MCF 10A (cell line): ENCODE data around the gene MRPL14. TPM values are rescaled to one million over a fixed set of nuclear protein-coding genes. Genes with fewer than 3 reads are reported as not detected.

Source experiments
- BruUV-seq: library from RNA; stranded (reverse); fragments of 400-500 nt; replicated peaks from 2 replicates; lab custom pipeline; 2021; lab: Mats Ljungman, UMichigan
- CTCF ChIA-PET: fragments of 300-600 bp; sonication (Branson Sonifier 250); formaldehyde crosslinking; extraction: SDS; loops from one replicate; lab custom pipeline; 2021; ENCODE audit warnings: antibody characterized with exemption, inconsistent platforms; lab: Yijun Ruan, JAX
- POLR2A ChIA-PET: fragments of 300-600, 350-650 bp; sonication (Branson Sonifier 250); formaldehyde crosslinking; extraction: SDS; loops from one replicate; lab custom pipeline; 2020; ENCODE audit warnings: antibody characterized with exemption, inconsistent platforms; lab: Yijun Ruan, JAX
- DNase-seq: peaks from one replicate; pipeline ENCODE4 v3.0.0-alpha.2; 2018; ENCODE audit not compliant: unreplicated experiment
- H3K27ac Mint-ChIP-seq: one replicate; pipeline ENCODE4 v1.8.0; 2022; ENCODE audit warnings: mild to moderate bottlenecking, low read depth, mixed read lengths; ENCODE audit not compliant: unreplicated experiment
- H3K27me3 Mint-ChIP-seq: one replicate; pipeline ENCODE4 v1.8.0; 2022; ENCODE audit warnings: mixed read lengths; ENCODE audit not compliant: insufficient read depth, unreplicated experiment
- H3K36me3 Mint-ChIP-seq: one replicate; pipeline ENCODE4 v1.8.0; 2022; ENCODE audit warnings: mild to moderate bottlenecking, moderate library complexity, mixed read lengths; ENCODE audit not compliant: insufficient read depth, unreplicated experiment
- H3K4me1 Mint-ChIP-seq: one replicate; pipeline ENCODE4 v1.8.0; 2022; ENCODE audit warnings: mixed read lengths; ENCODE audit not compliant: insufficient read depth, unreplicated experiment
- H3K4me3 Mint-ChIP-seq: one replicate; pipeline ENCODE4 v1.8.0; 2022; ENCODE audit warnings: mild to moderate bottlenecking, moderate library complexity, mixed read lengths; ENCODE audit not compliant: unreplicated experiment
- H3K9me3 Mint-ChIP-seq: one replicate; pipeline ENCODE4 v1.8.0; 2022; ENCODE audit warnings: mixed read lengths; ENCODE audit not compliant: unreplicated experiment
- intact Hi-C: fragments of 100-400 bp; cut with micrococcal nuclease; formaldehyde crosslinking; loops from 2 replicates; pipeline ENCODE4 v1.14.1; 2022
- total RNA-seq: library from RNA; stranded (reverse); gene quantifications from 2 replicates; pipeline ENCODE4 v1.2.3, GENCODE V29; 2022
- TF ChIP-seq, protein P1 (sequence below): fragments of 200-600 bp; IDR thresholded peaks from one replicate; pipeline ENCODE4 v1.8.0; 2022; ENCODE audit warnings: antibody characterized with exemption, mild to moderate bottlenecking; ENCODE audit not compliant: unreplicated experiment

The MRPL14 gene
- total RNA-seq, 1 experiment from 2014 or later, result 66.8 TPM

DNA sequence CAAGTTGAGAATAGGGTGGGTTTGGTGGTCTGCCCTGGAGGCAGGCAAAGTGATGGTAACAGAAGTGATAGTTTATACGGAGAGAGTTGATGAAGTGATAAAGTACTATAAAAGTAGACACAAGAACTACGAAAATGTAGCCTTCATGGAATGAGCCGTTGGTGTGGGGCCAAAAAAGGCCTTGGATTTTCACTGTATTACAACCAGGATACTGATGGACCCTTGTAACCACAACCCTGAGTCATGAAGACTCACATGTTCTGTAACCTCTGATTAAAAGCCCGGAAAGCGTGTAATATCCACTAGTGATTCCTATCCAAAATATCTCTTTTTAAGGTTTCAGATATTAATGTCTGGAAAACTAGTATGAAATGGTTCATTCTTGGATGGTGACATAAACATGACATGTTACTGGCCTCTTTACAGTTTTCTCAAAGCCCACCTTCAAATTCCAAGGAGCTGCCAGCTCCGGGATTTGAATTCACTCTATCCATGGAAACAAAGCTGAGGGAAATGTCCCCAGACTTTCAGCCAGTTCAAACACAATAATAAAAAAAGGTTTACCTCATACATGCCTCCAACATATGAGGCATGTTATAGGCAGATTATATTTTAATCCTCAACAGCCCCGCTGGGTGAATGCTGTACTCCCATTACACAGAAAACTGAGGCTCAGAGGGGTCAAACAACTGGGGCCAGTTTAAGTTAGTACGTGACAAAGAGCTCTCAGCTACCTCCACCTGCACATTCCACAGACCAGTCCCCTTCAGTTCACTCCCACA lies 55.4 kb downstream of the MRPL14 start:
- no peaks in the 10 kb centered on the region for H3K36me3 Mint-ChIP-seq
- CTCF ChIA-PET, result interaction anchor here (0.6 to 3.9 kb wide), 6 partner anchors 9 to 404 kb away, joined by 3 to 72 read pairs (median 11); partner anchors contain the start of gene VEGFA
- BruUV-seq, result no TSS peak
- POLR2A ChIA-PET, result interaction anchor here (0.9 to 4.7 kb wide), 5 partner anchors 10 to 302 kb away, joined by 6 to 48 read pairs (median 15); partner anchors contain the start of gene VEGFA
- no peak overlapping the region for H3K27ac Mint-ChIP-seq
- intact Hi-C loops, result loop anchor here (5.0 kb wide), 1 partner anchor 215 kb away; no protein-coding TSS in a partner anchor
- no peaks in the 10 kb centered on the region for H3K9me3 Mint-ChIP-seq
- H3K27me3 Mint-ChIP-seq, result no peaks in the 10 kb centered on the region
- TF ChIP-seq, protein P1, sequence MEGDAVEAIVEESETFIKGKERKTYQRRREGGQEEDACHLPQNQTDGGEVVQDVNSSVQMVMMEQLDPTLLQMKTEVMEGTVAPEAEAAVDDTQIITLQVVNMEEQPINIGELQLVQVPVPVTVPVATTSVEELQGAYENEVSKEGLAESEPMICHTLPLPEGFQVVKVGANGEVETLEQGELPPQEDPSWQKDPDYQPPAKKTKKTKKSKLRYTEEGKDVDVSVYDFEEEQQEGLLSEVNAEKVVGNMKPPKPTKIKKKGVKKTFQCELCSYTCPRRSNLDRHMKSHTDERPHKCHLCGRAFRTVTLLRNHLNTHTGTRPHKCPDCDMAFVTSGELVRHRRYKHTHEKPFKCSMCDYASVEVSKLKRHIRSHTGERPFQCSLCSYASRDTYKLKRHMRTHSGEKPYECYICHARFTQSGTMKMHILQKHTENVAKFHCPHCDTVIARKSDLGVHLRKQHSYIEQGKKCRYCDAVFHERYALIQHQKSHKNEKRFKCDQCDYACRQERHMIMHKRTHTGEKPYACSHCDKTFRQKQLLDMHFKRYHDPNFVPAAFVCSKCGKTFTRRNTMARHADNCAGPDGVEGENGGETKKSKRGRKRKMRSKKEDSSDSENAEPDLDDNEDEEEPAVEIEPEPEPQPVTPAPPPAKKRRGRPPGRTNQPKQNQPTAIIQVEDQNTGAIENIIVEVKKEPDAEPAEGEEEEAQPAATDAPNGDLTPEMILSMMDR, result no peak
- DNase-seq, result peak; percentile 64
- peaks cover 25% of the 10 kb centered on the region for H3K4me1 Mint-ChIP-seq
- no peak overlapping the region for H3K4me3 Mint-ChIP-seq

DNA sequence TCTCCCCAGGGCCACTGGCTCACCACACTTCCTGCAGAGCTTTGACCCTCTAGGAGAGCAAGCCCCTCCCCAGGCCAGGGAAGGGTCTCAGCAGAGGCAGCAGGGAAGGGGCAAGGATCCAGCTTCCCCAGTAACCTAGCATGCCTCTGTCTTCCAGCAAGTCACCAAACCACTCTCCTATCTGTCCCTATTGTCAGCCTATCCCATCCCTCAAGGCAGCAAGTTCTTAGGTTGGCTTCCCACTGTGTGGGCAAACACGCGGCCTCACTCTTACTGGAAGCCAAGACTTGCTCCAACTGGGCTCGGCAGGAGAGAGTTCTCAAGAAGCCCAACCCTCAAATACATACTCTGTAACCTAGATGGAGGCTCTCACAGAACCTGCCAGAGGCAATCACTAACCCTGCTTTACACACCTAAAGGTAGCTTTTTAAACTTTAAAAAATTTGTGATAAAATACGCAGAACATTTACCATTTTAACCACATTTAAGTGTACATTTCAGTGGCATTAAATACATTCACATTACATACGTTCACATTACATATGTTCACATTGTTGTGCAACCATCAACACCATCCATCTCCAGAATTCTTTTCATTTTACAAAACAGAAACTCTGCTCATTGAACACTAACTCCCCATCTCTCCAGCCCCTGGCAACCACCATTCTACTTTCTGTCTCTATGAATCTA lies 58.5 kb downstream of the MRPL14 start:
- peaks cover 27% of the 10 kb centered on the region for H3K4me1 Mint-ChIP-seq
- H3K36me3 Mint-ChIP-seq, result no peaks in the 10 kb centered on the region
- H3K9me3 Mint-ChIP-seq, result no peaks in the 10 kb centered on the region
- intact Hi-C loops, result no loop called here
- ChIA-PET CTCF (interaction anchor here (2.4 kb wide), 1 partner anchor 295 kb away, joined by 14 read pairs; no protein-coding TSS in a partner anchor), POLR2A (interaction anchor here (0.7 kb wide), 2 partner anchors 58 to 379 kb away, joined by 3 read pairs; no protein-coding TSS in a partner anchor)
- TF ChIP-seq, protein P1, result no peak
- no peak overlapping the region for H3K4me3 Mint-ChIP-seq
- no peak for DNase-seq
- no peaks in the 10 kb centered on the region for H3K27me3 Mint-ChIP-seq
- no peak overlapping the region for H3K27ac Mint-ChIP-seq
- BruUV-seq, result no TSS peak

DNA sequence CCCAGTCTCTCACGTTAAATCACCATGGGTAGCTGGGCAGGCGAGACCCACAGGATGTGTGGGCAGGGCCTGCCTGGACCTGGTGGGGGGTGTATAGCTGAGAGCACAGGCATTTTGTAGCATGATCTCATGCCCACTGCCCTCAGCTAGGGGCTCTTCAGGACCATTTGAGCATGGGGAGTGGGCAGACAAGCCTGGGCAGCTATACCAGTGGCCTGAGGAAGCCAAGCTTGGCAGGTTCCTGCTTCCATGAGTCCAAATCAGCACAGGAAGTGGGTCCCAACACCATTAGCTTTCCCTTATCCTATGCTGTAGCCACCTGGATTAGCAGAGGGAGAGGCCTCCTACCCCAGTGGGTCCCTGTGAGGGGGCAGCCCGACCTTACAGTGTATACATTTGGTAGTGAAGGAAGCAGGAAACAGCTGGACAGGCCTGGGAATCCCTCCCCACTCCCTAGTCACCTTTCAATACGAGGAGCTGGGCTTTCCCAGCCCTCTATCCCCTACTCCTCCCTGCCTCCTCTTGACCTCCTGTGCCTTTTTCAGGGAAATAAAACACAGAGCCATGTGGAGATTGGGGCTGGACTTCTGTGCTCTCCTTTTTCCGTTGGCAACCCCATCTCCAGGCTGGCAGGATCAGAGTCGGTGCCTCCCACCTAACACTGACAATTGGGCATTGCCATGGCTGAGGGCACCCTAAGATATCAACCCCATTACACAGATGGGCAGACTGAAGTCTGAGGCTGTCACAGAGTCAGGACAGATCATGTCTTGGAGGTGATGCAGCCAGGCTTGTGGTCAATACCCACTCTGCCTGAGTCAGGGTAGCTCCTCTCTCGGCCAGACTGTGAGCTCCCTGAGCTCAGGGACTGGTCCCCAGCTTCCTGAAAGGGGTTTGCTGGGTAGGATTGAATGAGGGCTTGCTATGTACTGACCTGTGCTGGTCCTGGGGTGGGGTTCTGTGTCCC lies 59.8 kb downstream of the MRPL14 start:
- Mint-ChIP-seq H3K4me3 (no peak overlapping the region), H3K27ac (peak overlapping the region; percentile 25), H3K27me3 (no peaks in the 10 kb centered on the region), H3K9me3 (no peaks in the 10 kb centered on the region), H3K4me1 (peaks cover 27% of the 10 kb centered on the region), H3K36me3 (no peaks in the 10 kb centered on the region)
- TF ChIP-seq, protein P1, result no peak
- CTCF ChIA-PET, result interaction anchor here (0.5 to 2.4 kb wide), 5 partner anchors 11 to 358 kb away, joined by 3 to 14 read pairs (median 3); no protein-coding TSS in a partner anchor
- no TSS peak for BruUV-seq
- POLR2A ChIA-PET, result no interaction called here
- intact Hi-C loops, result no loop called here
- DNase-seq, result no peak
